Stimulated activated CD4-positive, alpha-beta T cell treated with anti-CD3 and anti-CD28 coated beads, Interleukin-1b, Interleukin-23, amount 100 ng/mL, for 24 hours (primary cell): ENCODE measurements around the gene SCG3.
"Not testable (repeated sequence)": the region's sequence is repeated elsewhere in the genome, so short reads cannot be mapped to it uniquely, and the experiment has no call there.

Experiments used
- DNase-seq, 4 experiments: peaks; one replicate each; pipeline ENCODE4 v3.0.0-alpha.2; 2020; ENCODE audit warnings: low read depth in 4 of 4, low spot score in 1 of 4

The SCG3 gene

DNA sequence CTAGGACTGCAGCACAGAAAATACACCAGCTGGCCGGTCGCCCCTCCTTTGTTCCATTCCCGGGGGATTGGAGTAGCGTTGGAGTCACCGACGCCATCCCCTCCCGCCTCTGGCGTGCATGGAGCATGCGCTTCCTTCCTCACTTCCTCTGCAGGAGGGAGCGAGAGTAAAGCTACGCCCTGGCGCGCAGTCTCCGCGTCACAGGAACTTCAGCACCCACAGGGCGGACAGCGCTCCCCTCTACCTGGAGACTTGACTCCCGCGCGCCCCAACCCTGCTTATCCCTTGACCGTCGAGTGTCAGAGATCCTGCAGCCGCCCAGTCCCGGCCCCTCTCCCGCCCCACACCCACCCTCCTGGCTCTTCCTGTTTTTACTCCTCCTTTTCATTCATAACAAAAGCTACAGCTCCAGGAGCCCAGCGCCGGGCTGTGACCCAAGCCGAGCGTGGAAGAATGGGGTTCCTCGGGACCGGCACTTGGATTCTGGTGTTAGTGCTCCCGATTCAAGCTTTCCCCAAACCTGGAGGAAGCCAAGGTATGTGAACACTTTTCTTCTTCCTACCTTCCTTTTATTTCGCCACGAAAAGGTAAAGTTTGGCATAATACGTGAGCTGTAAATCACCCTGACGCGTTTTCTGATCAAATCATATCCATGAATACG, at the start of gene SCG3:
SCG3 (plus strand) TSS at position 201 of the 661 bp plus-strand sequence; CDS start at position 454, 253 bp downstream.
- DNase-seq = peak; percentile 23 to 50 (median 31)

GRCh38 chr15:51634591-51635198, 46.6 kb upstream of the SCG3 start:
- no peak for DNase-seq

DNA sequence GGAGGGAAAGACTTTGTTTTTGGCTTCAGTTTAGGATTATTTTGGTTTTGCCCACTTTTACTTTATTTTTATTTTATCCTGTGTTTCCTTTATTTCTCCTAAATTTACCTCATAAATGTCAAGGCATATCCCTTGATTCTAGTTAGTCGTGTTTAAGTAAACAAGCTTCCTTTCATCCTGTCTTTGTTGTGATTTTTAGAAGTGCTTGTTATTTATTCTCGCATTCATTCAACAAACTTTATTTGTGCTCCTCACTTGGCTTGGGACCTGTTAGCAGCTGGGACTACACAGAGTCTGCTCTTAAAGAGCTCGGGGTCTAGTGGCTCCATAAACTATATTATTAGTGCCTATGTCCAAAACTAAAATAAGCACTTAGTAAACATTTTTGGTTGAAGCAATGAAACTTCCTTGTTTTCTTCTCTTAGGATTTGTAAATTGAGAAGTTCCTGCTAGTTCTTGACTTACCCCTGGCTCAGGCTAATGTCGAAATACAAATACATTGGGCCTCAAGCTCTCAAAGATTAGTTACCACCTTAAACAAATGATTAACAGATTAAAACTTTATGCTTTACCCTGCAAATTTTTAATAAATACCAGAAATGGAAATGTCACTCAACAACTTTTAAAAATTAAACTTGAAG, 39.7 kb upstream of the SCG3 start:
- no peak for DNase-seq

DNA sequence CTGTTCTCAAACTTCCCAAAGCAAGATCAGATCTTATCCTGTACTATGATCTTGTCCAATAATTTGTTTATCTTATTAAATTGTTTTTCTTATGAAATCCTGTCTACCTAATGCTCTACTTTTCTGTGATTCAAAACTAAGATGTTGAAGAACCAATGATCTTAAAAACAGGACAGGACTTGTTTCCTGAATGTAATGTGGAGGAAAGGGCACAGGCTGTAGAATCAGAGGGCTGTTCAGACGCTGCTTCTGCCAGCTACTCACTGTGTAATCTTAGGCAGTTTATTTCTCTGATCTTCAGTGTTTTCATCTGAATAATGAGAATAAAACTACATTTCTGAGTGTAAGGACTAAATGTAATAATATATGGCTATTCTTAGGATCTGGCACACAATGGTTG, 38.6 kb upstream of the SCG3 start:
- no peak for DNase-seq

GRCh38 chr15:51647128-51647562, 34.2 kb upstream of the SCG3 start:
- no peak for DNase-seq

GRCh38 chr15:51648101-51648500, 33.2 kb upstream of the SCG3 start:
- DNase-seq = not testable (repeated sequence)

- DNase-seq = not testable (repeated sequence)
These were observed 32.7 kb upstream of the SCG3 start for GRCh38 chr15:51648643-51649042.

DNA sequence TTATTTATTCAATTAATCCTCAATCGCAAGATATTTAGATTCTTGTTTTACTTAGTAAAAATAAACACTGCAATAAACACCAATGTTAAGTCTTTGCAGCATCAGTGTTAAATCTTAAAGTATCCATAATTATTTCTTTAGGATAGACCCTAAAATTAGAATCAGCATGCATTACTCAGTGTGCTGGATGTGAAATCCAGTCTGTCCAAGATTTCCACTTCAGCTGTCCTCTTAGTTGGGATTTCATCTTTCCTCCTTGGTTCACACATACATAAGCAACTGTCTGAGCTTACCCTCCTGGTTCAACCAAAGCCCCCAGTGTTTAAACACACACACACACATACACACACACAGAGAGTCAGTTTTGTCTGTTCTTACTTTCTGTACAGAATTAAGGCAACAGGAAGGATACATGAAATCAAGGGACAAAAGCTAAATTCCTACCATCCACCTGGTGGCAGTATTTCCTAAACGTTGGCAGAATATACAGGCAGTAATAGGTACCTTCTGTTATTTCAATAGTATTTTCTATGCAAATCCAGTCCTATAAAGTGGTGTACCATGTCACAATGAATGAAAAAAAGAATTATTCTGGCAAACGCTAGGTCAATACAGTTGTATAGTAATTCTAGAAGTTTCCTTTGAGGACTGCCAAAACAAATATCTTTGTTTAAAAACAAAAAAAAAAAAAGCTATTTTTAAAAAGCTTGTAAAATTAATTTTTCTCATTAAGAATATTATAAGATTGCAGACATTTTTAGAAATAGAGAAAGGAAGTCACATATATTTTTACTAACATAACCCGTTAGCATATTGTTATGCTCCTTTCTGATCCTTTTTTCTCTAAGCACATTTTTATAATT, 31.4 kb upstream of the SCG3 start:
- peak in 3 of 4 experiments; percentile 1 to 10 (median 5) for DNase-seq

- DNase-seq = no peak
These were observed 29.1 kb upstream of the SCG3 start for GRCh38 chr15:51652084-51652668.

- not testable (repeated sequence) for DNase-seq
These were observed 25.8 kb upstream of the SCG3 start for GRCh38 chr15:51655401-51656057.

- DNase-seq = no peak
These were observed 22.6 kb upstream of the SCG3 start for GRCh38 chr15:51658664-51659063.

GRCh38 chr15:51661072-51661471, 20.2 kb upstream of the SCG3 start:
- DNase-seq = no peak

- DNase-seq = no peak
These were observed 13.8 kb upstream of the SCG3 start for GRCh38 chr15:51667478-51667877.

GRCh38 chr15:51668446-51668845, 12.9 kb upstream of the SCG3 start:
- DNase-seq = no peak

GRCh38 chr15:51669381-51669780, 11.9 kb upstream of the SCG3 start:
- DNase-seq = no peak

DNA sequence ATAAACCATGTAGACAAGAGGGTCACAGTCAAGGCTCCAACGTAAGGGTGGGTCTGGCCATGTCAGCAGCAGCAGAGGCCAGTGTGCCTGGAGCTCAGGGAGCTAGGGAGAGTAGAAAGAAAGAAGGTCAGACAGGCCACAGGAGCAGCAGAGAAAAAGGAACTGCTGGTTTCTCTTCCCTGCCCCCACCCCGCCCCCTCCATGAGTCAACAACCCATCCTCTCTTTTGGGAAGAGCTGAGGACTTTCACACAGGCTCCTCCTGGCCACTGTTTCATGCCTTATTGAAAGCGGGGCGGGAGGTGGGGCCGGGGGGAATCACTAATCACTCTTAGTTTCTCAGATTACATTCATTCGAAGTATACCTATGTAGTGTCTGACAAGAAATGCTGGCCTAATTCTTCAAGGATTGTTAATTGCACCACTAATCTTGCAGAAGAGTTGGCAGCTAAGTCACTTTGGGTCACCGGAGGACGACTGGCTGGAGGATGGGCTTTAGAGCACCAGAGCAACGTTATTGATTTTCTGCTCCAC, 9.1 kb upstream of the SCG3 start:
- no peak for DNase-seq

DNA sequence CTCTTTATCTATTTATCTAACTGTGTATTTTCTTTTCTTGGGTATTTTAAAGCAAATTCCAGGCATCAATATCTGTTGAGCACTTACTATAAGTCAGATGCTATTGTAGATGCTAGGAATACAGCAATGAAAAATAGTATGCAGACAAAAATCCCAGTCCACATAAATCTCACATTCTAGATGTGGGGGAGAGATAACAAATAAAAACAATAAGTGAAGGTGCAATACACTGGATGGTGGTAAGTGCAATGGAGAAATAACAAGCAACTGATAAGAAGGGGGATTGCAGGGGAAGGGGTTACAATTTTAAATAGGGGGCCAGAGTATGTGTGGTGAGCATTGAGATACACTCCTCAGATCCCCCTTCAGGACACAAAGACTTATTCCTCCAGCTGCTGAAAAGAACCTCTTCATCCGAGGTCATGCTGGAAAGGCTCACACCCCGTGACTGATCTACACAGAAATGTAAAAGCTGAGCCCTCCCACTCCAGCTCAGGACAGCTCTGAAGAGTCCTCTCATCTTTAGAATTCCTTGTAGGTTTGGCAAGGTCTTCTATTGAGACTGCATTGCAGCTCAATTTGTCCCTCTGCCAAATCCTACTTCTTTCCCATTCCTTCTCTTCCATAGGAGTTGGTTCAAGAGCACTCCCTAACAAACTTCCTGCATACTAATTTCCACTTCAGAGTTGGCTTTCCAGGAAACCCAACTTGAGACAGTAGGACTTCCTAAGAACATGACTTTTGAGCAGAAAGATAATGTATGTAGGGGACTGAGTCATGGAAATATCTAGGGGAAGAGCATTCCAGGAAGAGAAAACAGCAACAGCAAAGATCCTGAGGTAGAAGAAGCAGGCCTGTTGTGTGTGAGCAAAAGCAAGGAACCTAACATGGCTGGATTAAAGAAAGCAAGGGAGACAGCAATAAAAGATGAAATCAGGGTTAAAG, 8.1 kb upstream of the SCG3 start:
- DNase-seq = no peak

DNA sequence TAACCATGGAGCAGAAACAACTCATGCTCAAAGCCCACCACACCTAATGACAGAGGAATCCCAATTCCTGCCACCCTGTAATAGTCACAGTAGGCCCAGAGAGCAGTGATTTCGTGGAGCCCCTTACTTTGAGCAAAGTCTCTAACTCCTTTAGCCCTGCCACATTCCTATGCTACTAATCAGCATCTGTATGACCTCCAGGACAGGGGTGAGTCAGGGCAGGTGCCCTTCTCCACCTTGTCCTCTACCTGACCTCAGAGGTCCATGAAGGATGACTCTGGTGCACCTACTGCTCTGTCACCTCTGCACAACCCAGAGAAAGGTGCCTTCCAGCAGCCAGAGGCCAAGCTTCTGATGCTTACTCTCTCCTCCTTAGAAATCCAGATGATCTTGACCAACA, 6.1 kb upstream of the SCG3 start:
- no peak for DNase-seq

GRCh38 chr15:51677021-51677420, 4.3 kb upstream of the SCG3 start:
- DNase-seq = no peak
